SK-N-SH (cell line): Measurements from ENCODE around the gene RPS23. TPM values are rescaled to one million over a fixed set of nuclear protein-coding genes. Genes with fewer than 3 reads are reported as not detected.

Source experiments
- CTCF ChIA-PET: fragments of 300-600, 350-600 bp; formaldehyde crosslinking; extraction: SDS; loops from one replicate; lab custom pipeline; 2021; lab: Yijun Ruan, JAX
- POLR2A ChIA-PET: fragments of 350-600 bp; sonication (Branson Sonifier 250); formaldehyde crosslinking; extraction: SDS; loops from one replicate; lab custom pipeline; 2020; ENCODE audit warnings: antibody characterized with exemption, inconsistent platforms; lab: Yijun Ruan, JAX
- DNase-seq: peaks from one replicate; pipeline ENCODE4 v3.0.0; 2012
- H2AFZ ChIP-seq: fragments of 200-600 bp; sonication (generic); 2 replicates; pipeline ENCODE4 v1.8.1; 2016; ENCODE audit warnings: antibody characterized with exemption, mild to moderate bottlenecking, low read depth
- H3F3A ChIP-seq: fragments of 200-600 bp; sonication (generic); replicated peaks from 2 replicates; pipeline ENCODE3; 2016; ENCODE audit warnings: antibody characterized with exemption, mild to moderate bottlenecking; ENCODE audit not compliant: insufficient read depth
- H3K27ac ChIP-seq, 2 experiments: fragments of 200-500 bp in 1 of 2; fragments of 200-600 bp in 1 of 2; sonication (Bioruptor generic) in 1 of 2; sonication (generic), shearing (Covaris generic) in 1 of 2; 2 replicates each; pipeline versions ENCODE4 v1.5.1 to v1.6.1; 2014 to 2016; ENCODE audit warnings: low read depth in 2 of 2, inconsistent platforms in 1 of 2, low read length in 1 of 2, mild to moderate bottlenecking in 1 of 2, mixed read lengths in 1 of 2
- H3K27me3 ChIP-seq: fragments of 200-600 bp; sonication (generic), shearing (Covaris generic); 2 replicates; pipeline ENCODE4 v1.6.1; 2016; ENCODE audit warnings: mixed run types; ENCODE audit not compliant: insufficient read depth
- H3K36me3 ChIP-seq, 2 experiments: fragments of 200-500 bp in 1 of 2; fragments of 200-600 bp in 1 of 2; sonication (Bioruptor generic) in 1 of 2; sonication (generic) in 1 of 2; replicated peaks in 1 of 2; 2 replicates each; pipeline versions ENCODE3 to v1.5.1; 2014 to 2016; ENCODE audit warnings: low read length in 1 of 2, mild to moderate bottlenecking in 1 of 2; ENCODE audit not compliant: insufficient read depth in 2 of 2, control insufficient read depth in 1 of 2
- H3K4me1 ChIP-seq, 2 experiments: fragments of 200-500 bp in 1 of 2; fragments of 200-600 bp in 1 of 2; sonication (Bioruptor generic) in 1 of 2; sonication (generic), shearing (Covaris generic) in 1 of 2; 2 replicates each; pipeline versions ENCODE4 v1.5.1 to v1.6.1; 2014 to 2016; ENCODE audit warnings: low read depth in 1 of 2, low read length in 1 of 2, mixed run types in 1 of 2; ENCODE audit not compliant: insufficient read depth in 2 of 2, control insufficient read depth in 1 of 2
- H3K4me2 ChIP-seq: fragments of 200-600 bp; sonication (generic), shearing (Covaris generic); 2 replicates; pipeline ENCODE4 v1.6.1; 2017; ENCODE audit warnings: mixed run types
- H3K4me3 ChIP-seq, 2 experiments: fragments of 200-500 bp in 1 of 2; fragments of 200-600 bp in 1 of 2; sonication (Bioruptor generic) in 1 of 2; sonication (generic), shearing (Covaris generic) in 1 of 2; 2 replicates each; pipeline versions ENCODE4 v1.5.1 to v1.8.1; 2014 to 2016; ENCODE audit warnings: low read depth in 2 of 2, inconsistent platforms in 1 of 2, low read length in 1 of 2, mild to moderate bottlenecking in 1 of 2, mixed read lengths in 1 of 2, moderate library complexity in 1 of 2
- H3K79me2 ChIP-seq: fragments of 200-600 bp; sonication (generic); 2 replicates; pipeline ENCODE4 v1.8.1; 2017; ENCODE audit warnings: mild to moderate bottlenecking; ENCODE audit not compliant: insufficient read depth
- H3K9ac ChIP-seq: fragments of 200-600 bp; sonication (generic); 2 replicates; pipeline ENCODE4 v1.6.1; 2017; ENCODE audit warnings: mixed run types
- H3K9me2 ChIP-seq: fragments of 200-600 bp; sonication (generic); 2 replicates; pipeline ENCODE4 v1.6.1; 2017; ENCODE audit warnings: mixed run types
- H3K9me3 ChIP-seq: fragments of 200-600 bp; sonication (generic); 2 replicates; pipeline ENCODE4 v1.6.1; 2017; ENCODE audit warnings: mixed run types, mild to moderate bottlenecking, moderate library complexity
- H4K20me1 ChIP-seq: fragments of 200-600 bp; sonication (generic); 2 replicates; pipeline ENCODE4 v1.6.1; 2017; ENCODE audit warnings: mild to moderate bottlenecking, mixed run types; ENCODE audit not compliant: insufficient read depth
- EP300 ChIP-seq, 2 experiments: IDR thresholded peaks; 2 replicates each; pipeline versions ENCODE4 v1.4.0 to v1.6.1; 2012; ENCODE audit warnings: borderline replicate concordance in 1 of 2, low read depth in 1 of 2, low read length in 1 of 2
- EZH2phosphoT487 ChIP-seq: fragments of 200-600 bp; sonication (generic); IDR thresholded peaks from 2 replicates; pipeline ENCODE4 v1.6.1; 2017; ENCODE audit warnings: low read depth, mixed run types, mild to moderate bottlenecking, antibody characterized with exemption, moderate library complexity, borderline replicate concordance
- FOSL2 ChIP-seq: IDR thresholded peaks from 2 replicates; pipeline ENCODE4 v1.4.0; 2012; ENCODE audit warnings: low read depth, mild to moderate bottlenecking, moderate library complexity, borderline replicate concordance
- FOXJ3 ChIP-seq: sonication (generic); formaldehyde crosslinking; IDR thresholded peaks from 2 replicates; pipeline ENCODE4 v1.5.1; 2020; ENCODE audit warnings: mild to moderate bottlenecking, missing genetic modification reagents
- FOXM1 ChIP-seq: IDR thresholded peaks from 2 replicates; pipeline ENCODE4 v1.4.0; 2012; ENCODE audit warnings: low read depth, mild to moderate bottlenecking
- JUND ChIP-seq: IDR thresholded peaks from 2 replicates; pipeline ENCODE4 v1.4.0; 2012
- MAX ChIP-seq: IDR thresholded peaks from 2 replicates; pipeline ENCODE4 v1.4.0; 2012; ENCODE audit warnings: low read depth
- NFIC ChIP-seq: IDR thresholded peaks from 2 replicates; pipeline ENCODE4 v1.4.0; 2012; ENCODE audit warnings: borderline replicate concordance
- PBX3 ChIP-seq: IDR thresholded peaks from 2 replicates; pipeline ENCODE4; 2012
- RCOR1 ChIP-seq: fragments of 150-350 bp; IDR thresholded peaks from 2 replicates; pipeline ENCODE4 v1.6.1; 2017; ENCODE audit warnings: antibody characterized with exemption, low read length
- SIN3A ChIP-seq: IDR thresholded peaks from 2 replicates; pipeline ENCODE4 v1.6.1; 2012; ENCODE audit warnings: low read depth, mild to moderate bottlenecking, low read length, moderate library complexity, borderline replicate concordance
- SMC3 ChIP-seq: IDR thresholded peaks from 2 replicates; pipeline ENCODE4 v1.6.1; 2012; ENCODE audit warnings: low read depth, low read length, improper control_type of control experiment
- TEAD4 ChIP-seq: IDR thresholded peaks from 2 replicates; pipeline ENCODE4 v1.4.0; 2012; ENCODE audit warnings: mild to moderate bottlenecking, borderline replicate concordance; ENCODE audit not compliant: insufficient read depth
- WGBS: methylation state at CpG from one replicate; pipeline ENCODE4 v1.1.6; 2017; ENCODE audit warnings: low lambda C conversion rate; 5-methylcytosine and 5-hydroxymethylcytosine counted together
- polyA plus RNA-seq, 3 experiments: library from polyadenylated mRNA; depleted of rRNA; stranded (reverse); fragments of >200 nt; gene quantifications; 2 replicates each; pipeline ENCODE4 v1.2.3, GENCODE V29; 2012
- TF ChIP-seq, protein P1 (sequence below): IDR thresholded peaks from 2 replicates; pipeline ENCODE4 v1.6.1; 2012; ENCODE audit warnings: mild to moderate bottlenecking, low read depth, low read length, moderate library complexity
- TF ChIP-seq, protein P2 (sequence below): fragments of 150-350 bp; IDR thresholded peaks from 2 replicates; pipeline ENCODE4 v1.6.1; 2016; ENCODE audit warnings: mild to moderate bottlenecking, low read depth, low read length

The RPS23 gene
- polyA plus RNA-seq, 1 of the 3 experiments (the other 2 are of a cell fraction), result 6,732 TPM

DNA sequence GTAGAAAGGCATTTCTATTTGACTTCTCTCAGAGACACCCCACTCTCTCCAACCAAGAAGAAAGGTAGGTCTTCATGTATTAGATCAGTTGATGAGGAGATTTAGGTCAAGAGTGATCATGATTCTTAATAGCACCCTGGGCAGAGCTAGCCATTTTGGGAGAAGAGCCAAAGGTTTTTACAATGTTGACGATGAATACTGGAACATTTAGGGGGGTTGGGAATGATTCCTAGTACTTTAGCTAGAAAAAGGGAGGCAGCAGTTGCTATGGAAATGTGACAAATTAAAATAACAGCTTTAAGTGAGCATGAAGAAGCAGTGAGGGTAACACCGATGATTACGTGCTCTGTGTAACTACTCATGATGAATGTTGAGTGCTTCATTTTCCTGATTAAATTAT, 9.5 kb upstream of the RPS23 start:
- H3K27ac ChIP-seq, result no peak overlapping the region
- H3K36me3 ChIP-seq, result no peaks in the 10 kb centered on the region
- H3K9me3 ChIP-seq, result no peaks in the 10 kb centered on the region
- no peaks in the 10 kb centered on the region for H3K4me1 ChIP-seq
- H3K27me3 ChIP-seq, result no peaks in the 10 kb centered on the region
- POLR2A ChIA-PET, result no interaction called here
- no peak overlapping the region for H3K4me3 ChIP-seq
- H3K9me2 ChIP-seq, result no peaks in the 10 kb centered on the region
- WGBS, result 96% methylated on average over 3 of the region's 3 CpGs
- no peak for TF ChIP-seq TEAD4
- TF ChIP-seq EZH2phosphoT487, result no peak
- TF ChIP-seq, protein P1, sequence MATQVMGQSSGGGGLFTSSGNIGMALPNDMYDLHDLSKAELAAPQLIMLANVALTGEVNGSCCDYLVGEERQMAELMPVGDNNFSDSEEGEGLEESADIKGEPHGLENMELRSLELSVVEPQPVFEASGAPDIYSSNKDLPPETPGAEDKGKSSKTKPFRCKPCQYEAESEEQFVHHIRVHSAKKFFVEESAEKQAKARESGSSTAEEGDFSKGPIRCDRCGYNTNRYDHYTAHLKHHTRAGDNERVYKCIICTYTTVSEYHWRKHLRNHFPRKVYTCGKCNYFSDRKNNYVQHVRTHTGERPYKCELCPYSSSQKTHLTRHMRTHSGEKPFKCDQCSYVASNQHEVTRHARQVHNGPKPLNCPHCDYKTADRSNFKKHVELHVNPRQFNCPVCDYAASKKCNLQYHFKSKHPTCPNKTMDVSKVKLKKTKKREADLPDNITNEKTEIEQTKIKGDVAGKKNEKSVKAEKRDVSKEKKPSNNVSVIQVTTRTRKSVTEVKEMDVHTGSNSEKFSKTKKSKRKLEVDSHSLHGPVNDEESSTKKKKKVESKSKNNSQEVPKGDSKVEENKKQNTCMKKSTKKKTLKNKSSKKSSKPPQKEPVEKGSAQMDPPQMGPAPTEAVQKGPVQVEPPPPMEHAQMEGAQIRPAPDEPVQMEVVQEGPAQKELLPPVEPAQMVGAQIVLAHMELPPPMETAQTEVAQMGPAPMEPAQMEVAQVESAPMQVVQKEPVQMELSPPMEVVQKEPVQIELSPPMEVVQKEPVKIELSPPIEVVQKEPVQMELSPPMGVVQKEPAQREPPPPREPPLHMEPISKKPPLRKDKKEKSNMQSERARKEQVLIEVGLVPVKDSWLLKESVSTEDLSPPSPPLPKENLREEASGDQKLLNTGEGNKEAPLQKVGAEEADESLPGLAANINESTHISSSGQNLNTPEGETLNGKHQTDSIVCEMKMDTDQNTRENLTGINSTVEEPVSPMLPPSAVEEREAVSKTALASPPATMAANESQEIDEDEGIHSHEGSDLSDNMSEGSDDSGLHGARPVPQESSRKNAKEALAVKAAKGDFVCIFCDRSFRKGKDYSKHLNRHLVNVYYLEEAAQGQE, result no peak
- no peak for TF ChIP-seq FOXM1
- TF ChIP-seq NFIC, result no peak
- no peak for TF ChIP-seq EP300 (IDR thresholded peaks at IDR 0.05; ENCODE audit: borderline replicate concordance in 1 of 2, low read depth in 1 of 2, low read length in 1 of 2)
- TF ChIP-seq PBX3, result no peak
- no peak for TF ChIP-seq FOXJ3 (CRISPR knock-in tag)
- TF ChIP-seq FOSL2, result no peak
- no peak for TF ChIP-seq JUND
- no peak for TF ChIP-seq MAX
- no peak for TF ChIP-seq SMC3
- no peak for TF ChIP-seq RCOR1
- no peak for TF ChIP-seq SIN3A
- TF ChIP-seq, protein P2, sequence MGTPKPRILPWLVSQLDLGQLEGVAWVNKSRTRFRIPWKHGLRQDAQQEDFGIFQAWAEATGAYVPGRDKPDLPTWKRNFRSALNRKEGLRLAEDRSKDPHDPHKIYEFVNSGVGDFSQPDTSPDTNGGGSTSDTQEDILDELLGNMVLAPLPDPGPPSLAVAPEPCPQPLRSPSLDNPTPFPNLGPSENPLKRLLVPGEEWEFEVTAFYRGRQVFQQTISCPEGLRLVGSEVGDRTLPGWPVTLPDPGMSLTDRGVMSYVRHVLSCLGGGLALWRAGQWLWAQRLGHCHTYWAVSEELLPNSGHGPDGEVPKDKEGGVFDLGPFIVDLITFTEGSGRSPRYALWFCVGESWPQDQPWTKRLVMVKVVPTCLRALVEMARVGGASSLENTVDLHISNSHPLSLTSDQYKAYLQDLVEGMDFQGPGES, result no peak
- peaks cover 4% of the 10 kb centered on the region for H3F3A ChIP-seq
- CTCF ChIA-PET, result interaction anchor here (1.8 kb wide), 1 partner anchor 9 kb away, joined by 6 read pairs; the partner anchor contains the start of gene RPS23
- no peak overlapping the region for H3K4me2 ChIP-seq
- no peaks in the 10 kb centered on the region for H4K20me1 ChIP-seq
- H2AFZ ChIP-seq, result no peak overlapping the region
- no peak for DNase-seq
- H3K9ac ChIP-seq, result no peak overlapping the region
- H3K79me2 ChIP-seq, result no peaks in the 10 kb centered on the region
